ENCODE measurements around the gene TAF1. TPM values are rescaled to one million over a fixed set of nuclear protein-coding genes. Genes with fewer than 3 reads are reported as not detected.
A peak's percentile ranks its signal among the peaks of the same experiment; 100 is the strongest.

The TAF1 gene
- total and polyA plus RNA-seq, 3 experiments from 2014 or later: 9.0 to 34.7 (median 34.0) TPM

DNA sequence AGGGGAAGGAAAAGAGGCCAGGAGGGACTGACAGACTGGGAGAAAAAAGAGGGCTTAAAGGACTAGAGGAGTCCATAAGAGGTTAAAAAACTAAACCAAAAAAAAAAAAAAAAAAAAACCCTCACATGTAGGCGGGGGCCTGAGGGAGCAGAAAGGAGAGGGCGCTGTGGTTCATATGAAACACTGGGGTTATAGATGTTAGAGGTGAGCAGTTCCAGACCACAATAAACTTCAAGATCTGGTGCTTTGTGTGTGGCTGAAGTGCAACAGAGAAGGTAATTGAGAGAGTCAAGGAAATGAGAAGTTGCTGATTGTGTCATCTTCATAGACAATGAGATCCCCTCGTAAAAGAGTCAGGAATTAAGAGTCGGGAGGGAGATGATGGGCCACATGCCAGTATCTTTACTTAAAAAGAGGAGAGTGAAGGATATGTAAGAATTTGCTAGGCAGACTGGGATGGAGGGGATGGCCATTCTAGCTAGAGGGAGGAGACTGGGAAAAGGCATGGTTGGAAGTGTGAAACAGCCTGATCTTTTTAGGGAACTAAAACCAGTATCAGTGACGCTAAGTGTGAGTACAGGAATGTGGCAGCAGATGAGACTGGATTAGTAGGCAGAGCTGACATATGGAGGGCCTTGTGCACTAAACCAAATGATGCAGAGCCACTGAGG lies 148.3 kb downstream of the TAF1 start:
- ChIA-PET CTCF (interaction anchor here (0.9 to 1.5 kb wide), 4 partner anchors 17 to 94 kb away, joined by 3 to 4 read pairs (median 4); no protein-coding TSS in a partner anchor), POLR2A (interaction anchor here (2.5 kb wide), 1 partner anchor 19 kb away, joined by 9 read pairs; the partner anchor contains the start of gene OGT)
- H3K4me1 ChIP-seq (ENCODE audit: insufficient read depth, low read length): peaks cover 9% of the 10 kb centered on the region
- Mint-ChIP-seq H3K4me3 (peak overlapping the region in 2 of 7 donors; percentile 2 to 21), H3K9me3 (no peaks in the 10 kb centered on the region), H3K27ac (peak overlapping the region in 7 of 8 donors; percentile 2 to 80 (median 62)), H3K4me1 (peaks cover 6 to 21% (median 15%) of the 10 kb centered on the region in 3 donors), H3K36me3 (no peaks in the 10 kb centered on the region), H3K27me3 (peaks cover 0 to 3% of the 10 kb centered on the region in 2 donors)
- H3K27ac ChIP-seq (ENCODE audit: low read depth, low read length): no peak overlapping the region
- H3K4me3 ChIP-seq (ENCODE audit: low read length): no peak overlapping the region
- DNase-seq: peak in 3 of 5 donors; percentile 57 to 62 (median 61)
- no peaks in the 10 kb centered on the region for H3K36me3 ChIP-seq (ENCODE audit: insufficient read depth, low read length)
- no peaks in the 10 kb centered on the region for H3K27me3 ChIP-seq (ENCODE audit: insufficient read depth, low read length, poor library complexity, severe bottlenecking)
- no peaks in the 10 kb centered on the region for H3K9me3 ChIP-seq (ENCODE audit: low read length)

DNA sequence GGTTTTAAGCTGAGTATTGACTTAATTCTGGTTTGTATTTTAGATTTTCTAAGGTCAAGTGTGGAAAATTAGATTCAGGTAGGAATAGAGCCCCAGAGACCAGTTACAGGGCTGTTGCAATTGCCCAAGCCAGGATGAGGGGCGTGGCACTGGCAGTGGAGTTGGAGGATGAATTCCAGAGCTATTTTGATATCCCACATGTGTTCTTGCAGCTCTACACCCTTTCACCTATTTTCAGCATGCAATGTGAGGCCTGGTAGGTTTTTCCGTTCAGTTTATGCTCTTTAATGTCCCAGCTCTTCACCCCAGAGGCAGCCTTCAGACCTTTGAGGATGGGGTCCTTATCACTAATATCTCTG lies 148.9 kb downstream of the TAF1 start:
- no peak for DNase-seq
- peaks cover 6 to 21% (median 15%) of the 10 kb centered on the region in 3 donors for H3K4me1 Mint-ChIP-seq
- peak overlapping the region in 1 of 8 donors; percentile 62 for H3K27ac Mint-ChIP-seq
- H3K36me3 Mint-ChIP-seq: no peaks in the 10 kb centered on the region
- H3K9me3 Mint-ChIP-seq: no peaks in the 10 kb centered on the region
- Histone ChIP-seq H3K27ac (ENCODE audit: low read depth, low read length) (no peak overlapping the region), H3K36me3 (ENCODE audit: insufficient read depth, low read length) (no peaks in the 10 kb centered on the region), H3K27me3 (ENCODE audit: insufficient read depth, low read length, poor library complexity, severe bottlenecking) (no peaks in the 10 kb centered on the region), H3K4me1 (ENCODE audit: insufficient read depth, low read length) (peaks cover 9% of the 10 kb centered on the region), H3K9me3 (ENCODE audit: low read length) (no peaks in the 10 kb centered on the region), H3K4me3 (ENCODE audit: low read length) (no peak overlapping the region)
- ChIA-PET CTCF (interaction anchor here (1.1 kb wide), 1 partner anchor 19 kb away, joined by 4 read pairs; no protein-coding TSS in a partner anchor), POLR2A (interaction anchor here (1.1 to 2.5 kb wide), 2 partner anchors 12 to 19 kb away, joined by 9 to 15 read pairs; partner anchors contain the start of gene OGT)
- H3K4me3 Mint-ChIP-seq: no peak overlapping the region
- peaks cover 0 to 3% of the 10 kb centered on the region in 2 donors for H3K27me3 Mint-ChIP-seq

Other genes starting within 250 kb of the TAF1 start
- gene MED12, start 247.8 kb upstream of the TAF1 start, total RNA-seq: 10 to 100 TPM; 49.3 to 61.1 TPM
- 19.0 TPM for gene MED12, start 247.8 kb upstream of the TAF1 start, polyA plus RNA-seq
- under 1 TPM; 0.46 to 0.69 TPM for gene NLGN3, start 221.5 kb upstream of the TAF1 start, total RNA-seq
- 0.16 TPM for gene NLGN3, start 221.5 kb upstream of the TAF1 start, polyA plus RNA-seq
- gene GJB1, start 143.1 kb upstream of the TAF1 start, total RNA-seq: not detected
- not detected for gene GJB1, start 143.1 kb upstream of the TAF1 start, polyA plus RNA-seq
- gene ZMYM3, start 112.2 kb upstream of the TAF1 start, total RNA-seq: 10 to 100 TPM; 16.5 to 16.7 TPM
- 7.4 TPM for gene ZMYM3, start 112.2 kb upstream of the TAF1 start, polyA plus RNA-seq
- 100 to 1,000 TPM; 532 to 542 TPM for gene NONO, start 82.7 kb upstream of the TAF1 start, total RNA-seq
- 170 TPM for gene NONO, start 82.7 kb upstream of the TAF1 start, polyA plus RNA-seq
- gene ITGB1BP2, start 64.6 kb upstream of the TAF1 start, total RNA-seq: 1 to 10 TPM; 3.7 to 3.8 TPM
- not detected for gene ITGB1BP2, start 64.6 kb upstream of the TAF1 start, polyA plus RNA-seq
- gene OGT, start 166.7 kb downstream of the TAF1 start, total RNA-seq: 100 to 1,000 TPM; 211 to 216 TPM
- gene OGT, start 166.7 kb downstream of the TAF1 start, polyA plus RNA-seq: 35.6 TPM
- 1 to 10 TPM; 3.9 to 4.2 TPM for gene GCNA, start 212.1 kb downstream of the TAF1 start, total RNA-seq
- 0.67 TPM for gene GCNA, start 212.1 kb downstream of the TAF1 start, polyA plus RNA-seq

Data from CD8-positive, alpha-beta memory T cell (primary cell).